Measurements from ENCODE around the gene LILRA6. TPM values are rescaled to one million over a fixed set of nuclear protein-coding genes. Genes with fewer than 3 reads are reported as not detected.
"Not testable (repeated sequence)": the region's sequence is repeated elsewhere in the genome, so short reads cannot be mapped to it uniquely, and the experiment has no call there.

LILRA6 gene
- total RNA-seq, 2 experiments from 2014 or later, result 0.18 TPM; not detected in 1

- H3K9me3 Mint-ChIP-seq (ENCODE audit: insufficient read depth), result no peaks in the 10 kb centered on the region
- H3K36me3 Mint-ChIP-seq (ENCODE audit: low read depth), result peaks cover 70% of the 10 kb centered on the region
- CTCF ChIA-PET, result interaction anchor here (0.7 to 1.9 kb wide), 5 partner anchors 9 to 180 kb away, joined by 3 to 9 read pairs (median 5); partner anchors contain the start of genes MBOAT7 and RPS9
- peak; percentile 5 for ATAC-seq
- DNase-seq, result peak; percentile 36
- peak overlapping the region; percentile 82 for H3K27ac Mint-ChIP-seq
- H3K4me3 Mint-ChIP-seq, result peak overlapping the region; percentile 30
- H3K27me3 Mint-ChIP-seq (ENCODE audit: low read depth), result no peaks in the 10 kb centered on the region
- peaks cover 69% of the 10 kb centered on the region for H3K4me1 Mint-ChIP-seq (ENCODE audit: low read depth)
- POLR2A ChIA-PET, result interaction anchor here (2.2 to 3.6 kb wide), 2 partner anchors 9 to 21 kb away, joined by 8 to 41 read pairs; partner anchors contain the start of genes MBOAT7 and RPS9
These were observed 32.6 kb downstream of the LILRA6 start for GRCh38 chr19:54209811-54210494.

GRCh38 chr19:54209058-54209810 lies 33.4 kb downstream of the LILRA6 start:
- CTCF ChIA-PET, result interaction anchor here (1.9 kb wide), 2 partner anchors 8 to 57 kb away, joined by 5 read pairs; partner anchors contain the start of gene RPS9
- H3K36me3 Mint-ChIP-seq (ENCODE audit: low read depth), result peaks cover 77% of the 10 kb centered on the region
- H3K9me3 Mint-ChIP-seq (ENCODE audit: insufficient read depth), result no peaks in the 10 kb centered on the region
- peaks cover 76% of the 10 kb centered on the region for H3K4me1 Mint-ChIP-seq (ENCODE audit: low read depth)
- POLR2A ChIA-PET, result interaction anchor here (2.2 to 3.6 kb wide), 2 partner anchors 9 to 20 kb away, joined by 8 to 41 read pairs; partner anchors contain the start of genes MBOAT7 and RPS9
- peak; percentile 10 for ATAC-seq
- H3K27me3 Mint-ChIP-seq (ENCODE audit: low read depth), result no peaks in the 10 kb centered on the region
- H3K27ac Mint-ChIP-seq, result peak overlapping the region; percentile 82
- no peak for DNase-seq
- no peak overlapping the region for H3K4me3 Mint-ChIP-seq

GRCh38 chr19:54208784-54209057 lies 33.9 kb downstream of the LILRA6 start:
- Mint-ChIP-seq H3K27ac (peak overlapping the region; percentile 18), H3K4me1 (ENCODE audit: low read depth) (peaks cover 81% of the 10 kb centered on the region), H3K27me3 (ENCODE audit: low read depth) (no peaks in the 10 kb centered on the region), H3K36me3 (ENCODE audit: low read depth) (peaks cover 78% of the 10 kb centered on the region), H3K9me3 (ENCODE audit: insufficient read depth) (no peaks in the 10 kb centered on the region), H3K4me3 (no peak overlapping the region)
- ChIA-PET POLR2A (interaction anchor here (3.6 kb wide), 1 partner anchor 8 kb away, joined by 41 read pairs; the partner anchor contains the start of gene RPS9), CTCF (interaction anchor here (1.2 to 1.9 kb wide), 2 partner anchors 8 to 17 kb away, joined by 4 to 5 read pairs; partner anchors contain the start of genes RPS9 and TSEN34)
- ATAC-seq (no peak), DNase-seq (no peak)

GRCh38 chr19:54207983-54208783 lies 34.4 kb downstream of the LILRA6 start:
- Mint-ChIP-seq H3K4me1 (ENCODE audit: low read depth) (peaks cover 87% of the 10 kb centered on the region), H3K4me3 (no peak overlapping the region), H3K27me3 (ENCODE audit: low read depth) (no peaks in the 10 kb centered on the region), H3K9me3 (ENCODE audit: insufficient read depth) (no peaks in the 10 kb centered on the region), H3K36me3 (ENCODE audit: low read depth) (peaks cover 82% of the 10 kb centered on the region), H3K27ac (peak overlapping the region; percentile 18)
- ATAC-seq (no peak), DNase-seq (no peak)
- POLR2A ChIA-PET, result no interaction called here
- CTCF ChIA-PET, result interaction anchor here (1.2 kb wide), 1 partner anchor 17 kb away, joined by 4 read pairs; the partner anchor contains the start of gene TSEN34

- POLR2A ChIA-PET, result no interaction called here
- no peak for DNase-seq
- Mint-ChIP-seq H3K36me3 (ENCODE audit: low read depth) (peaks cover 82% of the 10 kb centered on the region), H3K27me3 (ENCODE audit: low read depth) (no peaks in the 10 kb centered on the region), H3K4me3 (no peak overlapping the region), H3K4me1 (ENCODE audit: low read depth) (peaks cover 91% of the 10 kb centered on the region), H3K27ac (peak overlapping the region; percentile 35), H3K9me3 (ENCODE audit: insufficient read depth) (no peaks in the 10 kb centered on the region)
- no peak for ATAC-seq
- CTCF ChIA-PET, result interaction anchor here (1.2 kb wide), 1 partner anchor 16 kb away, joined by 4 read pairs; the partner anchor contains the start of gene TSEN34
These were observed 35.0 kb downstream of the LILRA6 start for GRCh38 chr19:54207676-54207982.

- ATAC-seq; DNase-seq; H3K4me3 Mint-ChIP-seq; H3K9me3 Mint-ChIP-seq (ENCODE audit: insufficient read depth); H3K27me3 Mint-ChIP-seq (ENCODE audit: low read depth): not testable (repeated sequence)
- H3K4me1 Mint-ChIP-seq (ENCODE audit: low read depth), result peaks cover 95% of the 10 kb centered on the region
- ChIA-PET POLR2A (interaction anchor here (0.5 to 2.4 kb wide), 3 partner anchors 13 to 18 kb away, joined by 4 to 7 read pairs (median 4); partner anchors contain the start of genes MBOAT7 and TSEN34), CTCF (interaction anchor here (2.1 kb wide), 1 partner anchor 59 kb away, joined by 5 read pairs; no protein-coding TSS in a partner anchor)
- H3K27ac Mint-ChIP-seq, result peak overlapping the region; percentile 35
- H3K36me3 Mint-ChIP-seq (ENCODE audit: low read depth), result peaks cover 86% of the 10 kb centered on the region
These were observed 35.4 kb downstream of the LILRA6 start for GRCh38 chr19:54207193-54207592.

GRCh38 chr19:54206831-54207177 lies 35.8 kb downstream of the LILRA6 start:
- H3K9me3 Mint-ChIP-seq (ENCODE audit: insufficient read depth), result no peaks in the 10 kb centered on the region
- ChIA-PET CTCF (interaction anchor here (2.1 kb wide), 1 partner anchor 59 kb away, joined by 5 read pairs; no protein-coding TSS in a partner anchor), POLR2A (interaction anchor here (0.5 to 2.4 kb wide), 3 partner anchors 13 to 18 kb away, joined by 4 to 7 read pairs (median 4); partner anchors contain the start of genes MBOAT7 and TSEN34)
- no peaks in the 10 kb centered on the region for H3K27me3 Mint-ChIP-seq (ENCODE audit: low read depth)
- H3K4me3 Mint-ChIP-seq, result no peak overlapping the region
- H3K36me3 Mint-ChIP-seq (ENCODE audit: low read depth), result peaks cover 86% of the 10 kb centered on the region
- H3K4me1 Mint-ChIP-seq (ENCODE audit: low read depth), result peaks cover 97% of the 10 kb centered on the region
- no peak for ATAC-seq
- DNase-seq, result no peak
- no peak overlapping the region for H3K27ac Mint-ChIP-seq

- peaks cover 98% of the 10 kb centered on the region for H3K4me1 Mint-ChIP-seq (ENCODE audit: low read depth)
- H3K9me3 Mint-ChIP-seq (ENCODE audit: insufficient read depth), result no peaks in the 10 kb centered on the region
- POLR2A ChIA-PET, result interaction anchor here (1.3 to 2.4 kb wide), 2 partner anchors 15 to 17 kb away, joined by 4 to 7 read pairs; partner anchors contain the start of genes MBOAT7 and TSEN34
- CTCF ChIA-PET, result interaction anchor here (1.1 to 2.1 kb wide), 4 partner anchors 16 to 60 kb away, joined by 3 to 5 read pairs (median 4); partner anchors contain the start of genes MBOAT7 and TSEN34
- no peak for DNase-seq
- no peak overlapping the region for H3K4me3 Mint-ChIP-seq
- no peak overlapping the region for H3K27ac Mint-ChIP-seq
- H3K36me3 Mint-ChIP-seq (ENCODE audit: low read depth), result peaks cover 91% of the 10 kb centered on the region
- ATAC-seq, result no peak
- H3K27me3 Mint-ChIP-seq (ENCODE audit: low read depth), result no peaks in the 10 kb centered on the region
These were observed 36.4 kb downstream of the LILRA6 start for GRCh38 chr19:54206030-54206830.

GRCh38 chr19:54204767-54205468 lies 37.7 kb downstream of the LILRA6 start:
- Mint-ChIP-seq H3K27ac (no peak overlapping the region), H3K9me3 (ENCODE audit: insufficient read depth) (no peaks in the 10 kb centered on the region), H3K36me3 (ENCODE audit: low read depth) (peaks cover 87% of the 10 kb centered on the region), H3K27me3 (ENCODE audit: low read depth) (no peaks in the 10 kb centered on the region), H3K4me1 (ENCODE audit: low read depth) (peaks cover 91% of the 10 kb centered on the region), H3K4me3 (no peak overlapping the region)
- no peak for DNase-seq
- ATAC-seq, result no peak
- CTCF ChIA-PET, result interaction anchor here (1.2 to 1.5 kb wide), 3 partner anchors 16 to 61 kb away, joined by 3 to 5 read pairs (median 3); partner anchors contain the start of gene MBOAT7
- POLR2A ChIA-PET, result interaction anchor here (0.9 to 2.4 kb wide), 3 partner anchors 13 to 46 kb away, joined by 3 to 7 read pairs (median 4); partner anchors contain the start of genes LENG1 and MBOAT7

GRCh38 chr19:54203151-54203611 lies 39.4 kb downstream of the LILRA6 start:
- ATAC-seq (no peak), DNase-seq (no peak)
- peak overlapping the region; percentile 100 for H3K4me3 Mint-ChIP-seq
- peaks cover 75% of the 10 kb centered on the region for H3K36me3 Mint-ChIP-seq (ENCODE audit: low read depth)
- no peaks in the 10 kb centered on the region for H3K27me3 Mint-ChIP-seq (ENCODE audit: low read depth)
- ChIA-PET CTCF (interaction anchor here (2.0 kb wide), 1 partner anchor 12 kb away, joined by 4 read pairs; the partner anchor contains the start of gene TSEN34), POLR2A (interaction anchor here (4.1 kb wide), 1 partner anchor 14 kb away, joined by 103 read pairs; the partner anchor contains the start of genes MBOAT7 and TSEN34)
- peaks cover 81% of the 10 kb centered on the region for H3K4me1 Mint-ChIP-seq (ENCODE audit: low read depth)
- H3K27ac Mint-ChIP-seq, result no peak overlapping the region
- H3K9me3 Mint-ChIP-seq (ENCODE audit: insufficient read depth), result no peaks in the 10 kb centered on the region

All from activated CD8-positive, alpha-beta T cell treated with anti-CD3 and anti-CD28 coated beads, Interleukin-2, amount 10 ng/mL, durations not matched to agents 7 days and 5 days (primary cell).